Inflammatory macrophage treated with lipopolysaccharide for 4 hours (primary cell): ENCODE data around the gene CLN3.
A peak's percentile ranks its signal among the peaks of the same experiment; 100 is the strongest.
"Not testable (repeated sequence)": the region's sequence is repeated elsewhere in the genome, so short reads cannot be mapped to it uniquely, and the experiment has no call there.

Experiments
- DNase-seq: peaks from one replicate; pipeline ENCODE4 v3.0.0-alpha.2; 2020

Gene CLN3

DNA sequence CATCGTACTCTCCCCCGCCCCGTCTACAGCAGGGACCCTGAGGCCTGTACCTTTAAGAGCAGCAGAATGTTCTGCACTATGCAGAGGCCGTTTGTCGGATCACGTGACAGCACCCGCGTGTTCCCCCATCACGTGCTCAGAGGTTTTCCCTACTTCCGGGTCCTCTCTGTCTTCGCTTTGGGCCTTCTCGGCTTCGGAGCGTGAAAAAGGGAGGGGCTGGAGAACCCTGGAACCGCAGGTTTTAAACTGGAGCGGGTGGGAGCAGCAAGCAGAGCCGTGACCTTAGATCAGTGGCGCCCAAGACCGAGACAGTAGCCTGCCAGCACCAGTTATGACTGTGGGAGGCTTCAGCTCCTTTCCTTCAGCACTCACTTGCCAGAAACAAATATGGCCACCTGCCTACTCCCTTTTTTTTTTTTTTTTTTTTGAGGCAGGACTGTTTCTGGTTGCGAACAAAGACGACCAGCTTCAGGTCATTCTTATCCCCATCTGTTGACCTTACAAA, at the start of gene CLN3:
Gene CLN3 (minus strand): TSS at position 105 of the 505 bp plus-strand sequence. CDS start 315 bp downstream, outside the sequence.
- DNase-seq = peak; percentile 95

DNA sequence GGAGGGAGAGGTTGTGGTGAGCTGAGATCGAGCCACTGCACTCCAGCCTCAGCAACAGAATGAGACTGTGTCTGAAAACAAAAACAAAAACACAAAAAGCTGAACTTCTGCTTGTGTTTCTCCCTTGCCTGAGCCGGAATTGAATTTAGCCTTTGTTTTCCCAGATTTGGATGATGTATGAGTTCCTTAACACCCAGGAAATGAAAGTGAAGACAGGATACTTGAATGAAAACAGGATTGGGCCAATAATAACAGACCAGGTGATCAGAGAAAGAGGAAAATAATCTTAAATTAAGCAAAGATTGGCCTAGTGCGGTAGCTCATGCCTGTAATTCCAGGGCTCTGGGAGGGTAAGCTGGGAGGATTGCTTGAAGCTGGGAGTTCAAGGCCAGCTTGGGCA, 48.5 kb upstream of the CLN3 start:
- peak; percentile 73 for DNase-seq

- no peak for DNase-seq
These were observed 47.1 kb upstream of the CLN3 start, which contains the start of gene NUPR1 for GRCh38 chr16:28538733-28539596. Gene NUPR1 (minus strand): TSS chr16:28538974. CDS start chr16:28538907, 67 bp downstream.

DNA sequence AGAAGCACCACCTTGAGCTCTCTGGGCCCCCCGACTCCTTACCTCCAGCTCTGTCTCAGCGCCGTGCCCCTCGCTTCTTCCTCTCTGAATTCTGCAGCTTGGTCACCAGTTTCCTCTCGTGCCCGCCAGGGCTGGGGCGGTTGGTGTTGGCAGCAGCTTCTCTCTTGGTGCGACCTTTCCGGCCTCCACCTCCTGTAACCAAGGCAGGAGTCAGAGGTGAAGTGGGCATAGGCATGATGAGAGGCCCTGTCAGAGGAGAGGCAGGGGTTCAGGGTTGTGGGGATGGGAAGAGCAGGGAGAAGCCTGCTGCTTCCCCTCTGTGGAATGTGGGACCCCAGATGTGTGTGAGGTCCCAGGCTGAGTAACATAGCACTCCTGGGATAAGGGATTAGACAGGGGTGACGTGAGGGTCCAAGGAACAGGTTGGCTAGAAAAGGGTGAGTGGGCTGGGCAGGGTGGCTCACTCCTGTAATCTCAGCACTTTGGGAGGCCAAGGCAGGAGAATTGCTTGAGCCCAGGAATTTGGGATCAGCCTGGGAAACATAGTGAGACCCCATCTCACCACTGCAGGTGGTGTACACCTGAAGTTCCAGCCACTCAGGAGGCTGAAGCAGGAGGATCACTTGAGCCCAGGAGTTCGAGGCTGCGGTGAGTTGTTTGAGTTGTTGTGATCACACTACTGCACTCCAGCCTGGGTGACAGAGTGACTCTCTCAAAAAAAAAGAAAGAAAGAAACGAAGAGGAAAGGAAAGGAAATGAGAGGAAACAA, 46.3 kb upstream of the CLN3 start:
- no peak for DNase-seq

DNA sequence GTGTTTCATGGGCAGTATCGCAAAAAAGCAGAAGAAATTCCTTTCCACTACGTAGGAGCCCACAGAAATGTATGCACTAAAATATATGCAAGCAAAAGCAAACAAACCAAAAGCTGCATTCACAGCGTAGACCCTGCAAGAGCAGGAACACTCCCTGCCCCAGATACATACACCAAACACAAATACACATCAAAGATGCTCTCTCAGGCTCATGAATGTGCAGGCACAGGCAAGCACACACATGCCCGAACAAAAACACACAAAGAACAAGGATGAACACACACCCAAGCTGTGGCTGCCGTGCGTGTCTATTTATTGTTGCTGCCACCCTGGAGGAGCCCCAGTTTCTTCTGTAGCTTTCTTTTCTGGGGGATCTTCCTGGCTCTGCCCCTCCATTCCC, 45.2 kb upstream of the CLN3 start:
- no peak for DNase-seq

- DNase-seq = peak; percentile 99
These were observed 42.9 kb upstream of the CLN3 start for GRCh38 chr16:28534542-28535373.

DNA sequence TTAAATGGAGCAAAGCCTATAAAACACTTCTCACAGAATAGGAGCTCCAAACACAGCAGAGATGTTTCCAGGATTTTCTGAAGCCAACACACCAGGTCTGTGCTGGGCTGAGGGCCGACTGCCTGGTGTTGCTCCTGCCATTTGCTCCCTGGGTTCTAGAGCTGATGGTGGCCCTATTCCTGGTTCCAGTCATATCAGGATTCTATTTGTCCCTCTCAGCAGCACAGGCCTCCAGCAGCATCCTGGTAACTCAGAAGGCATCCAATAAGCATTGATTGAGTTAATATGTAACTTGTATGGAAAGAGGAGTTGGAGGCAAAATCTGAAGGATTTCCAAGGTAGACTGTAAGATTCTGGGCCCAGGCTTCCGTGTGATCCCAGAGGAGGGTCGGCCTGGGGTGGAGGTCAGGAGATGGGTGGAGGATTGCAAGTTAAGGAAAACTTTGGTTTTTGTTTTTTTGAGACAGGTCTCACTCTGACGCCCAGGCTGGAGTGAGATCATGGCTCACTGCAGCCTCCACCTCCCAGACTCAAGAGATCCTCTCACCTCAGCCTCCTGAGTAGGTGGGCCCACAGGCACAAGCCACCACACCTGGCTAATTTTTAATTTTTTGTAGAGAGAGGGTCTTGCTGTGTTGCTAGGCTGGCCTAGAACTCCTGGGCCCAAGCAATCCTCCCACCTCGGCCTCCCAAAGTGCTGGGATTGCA, 41.2 kb upstream of the CLN3 start:
- DNase-seq = no peak

DNA sequence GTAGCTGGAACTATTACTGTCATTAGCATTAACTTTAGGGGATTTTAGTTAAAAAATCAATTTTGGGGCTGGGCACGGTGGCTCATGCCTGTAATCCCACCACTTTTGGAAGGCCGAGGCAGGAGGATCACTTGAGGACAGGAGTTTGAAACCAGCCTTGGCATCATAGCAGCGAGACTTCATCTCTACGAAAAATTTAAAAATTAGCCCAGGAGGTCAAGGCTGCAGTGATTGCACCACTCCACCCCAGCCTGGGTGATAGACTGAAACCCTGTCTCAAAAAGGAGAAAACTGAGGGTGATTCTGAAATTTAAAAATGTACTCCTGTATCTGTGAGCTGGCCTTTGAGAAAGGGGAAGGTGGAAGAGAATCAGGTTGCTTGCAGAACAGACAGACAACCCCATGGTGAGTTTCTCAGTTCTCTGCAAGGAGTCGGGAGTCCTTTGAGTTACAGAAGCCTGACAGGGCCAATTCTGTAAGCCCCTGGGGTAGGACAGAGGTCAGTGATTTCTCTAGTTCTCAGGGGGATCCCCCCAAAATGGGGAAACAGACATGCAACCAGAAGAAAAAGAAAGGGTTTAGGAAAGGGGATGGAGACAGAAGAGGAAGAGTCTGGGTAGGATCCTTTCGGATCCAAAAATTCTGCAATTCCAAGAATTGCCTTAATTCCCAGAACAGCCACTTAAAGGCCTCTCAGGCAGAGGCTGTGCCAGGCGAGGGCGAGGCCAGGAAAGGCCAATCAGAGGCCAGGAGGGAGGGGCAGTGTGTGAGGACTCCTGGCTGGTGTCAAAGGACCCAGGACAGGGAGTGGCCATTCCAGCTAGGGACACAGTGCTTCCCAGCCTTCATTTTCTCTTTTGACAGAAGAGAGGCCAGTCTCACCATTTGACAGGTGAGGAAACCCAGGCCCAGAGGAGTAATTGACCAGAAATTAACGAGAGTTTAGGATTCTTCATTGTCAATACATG, 40.2 kb upstream of the CLN3 start:
- DNase-seq = peak; percentile 78

DNA sequence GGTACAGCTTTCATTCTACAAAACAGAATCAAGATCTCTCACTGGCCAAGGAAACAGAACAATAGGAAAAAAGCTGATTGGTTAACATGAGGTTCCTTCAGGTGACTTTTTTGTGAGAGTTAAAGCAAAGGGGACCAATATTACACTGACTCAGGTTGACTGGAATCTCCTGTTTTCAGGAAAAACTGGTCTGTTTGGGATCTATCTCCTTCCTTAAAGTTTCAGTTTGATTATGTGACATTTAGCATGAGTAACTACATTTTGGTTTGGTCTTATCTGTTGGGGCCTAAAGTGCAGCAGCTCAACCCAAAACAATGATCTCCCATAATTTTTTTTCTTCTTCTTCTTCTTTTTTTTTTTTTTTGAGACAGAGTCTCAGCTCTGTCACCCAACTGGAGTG, 37.2 kb upstream of the CLN3 start:
- no peak for DNase-seq

GRCh38 chr16:28528463-28528867, 36.6 kb upstream of the CLN3 start:
- no peak for DNase-seq

DNA sequence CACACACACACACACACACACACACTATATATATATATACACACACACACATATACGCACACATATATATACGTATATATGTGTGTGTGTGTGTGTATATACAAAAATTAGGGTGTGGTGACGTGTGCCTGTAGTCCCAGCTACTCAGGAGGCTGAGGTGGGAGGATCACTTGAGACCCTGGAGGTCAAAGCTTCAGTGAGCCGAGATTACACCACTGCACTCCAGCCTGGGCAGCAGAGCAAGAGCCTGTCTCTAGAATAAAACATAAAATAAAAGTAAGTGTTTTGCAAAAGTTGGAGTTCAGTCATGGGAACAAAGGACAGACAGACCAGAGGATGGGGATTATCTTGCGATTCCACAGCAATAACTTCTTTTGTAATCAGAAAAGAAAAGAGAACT, 36.1 kb upstream of the CLN3 start:
- no peak for DNase-seq

GRCh38 chr16:28527100-28527785, 35.4 kb upstream of the CLN3 start:
- DNase-seq = not testable (repeated sequence)

- no peak for DNase-seq
These were observed 34.6 kb upstream of the CLN3 start for GRCh38 chr16:28526201-28527099.

DNA sequence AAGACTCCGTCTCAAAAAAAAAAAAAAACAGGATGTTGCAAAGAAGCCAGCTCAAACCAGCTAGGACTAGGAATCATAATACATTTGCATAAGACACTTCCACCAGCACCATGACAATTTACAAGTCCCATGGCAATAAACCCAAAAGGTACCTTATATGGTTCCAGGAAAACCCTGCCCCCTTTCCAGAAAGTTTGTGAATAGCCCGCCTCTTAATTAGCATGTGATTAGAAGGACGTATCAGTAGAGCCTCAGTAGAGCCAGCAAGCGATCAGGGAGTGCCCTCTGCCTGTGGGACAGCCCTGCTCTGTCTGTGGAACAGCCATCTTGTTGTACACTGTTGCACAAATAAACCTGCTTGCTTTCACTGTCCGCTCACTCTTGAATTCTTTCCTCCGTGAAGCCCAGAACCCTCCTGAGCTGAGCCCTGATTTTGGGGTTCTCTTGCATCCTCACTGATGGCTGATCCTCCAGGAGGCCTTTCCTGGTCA, 32.9 kb upstream of the CLN3 start:
- peak; percentile 62 for DNase-seq

GRCh38 chr16:28522792-28523191, 30.9 kb upstream of the CLN3 start:
- no peak for DNase-seq

DNA sequence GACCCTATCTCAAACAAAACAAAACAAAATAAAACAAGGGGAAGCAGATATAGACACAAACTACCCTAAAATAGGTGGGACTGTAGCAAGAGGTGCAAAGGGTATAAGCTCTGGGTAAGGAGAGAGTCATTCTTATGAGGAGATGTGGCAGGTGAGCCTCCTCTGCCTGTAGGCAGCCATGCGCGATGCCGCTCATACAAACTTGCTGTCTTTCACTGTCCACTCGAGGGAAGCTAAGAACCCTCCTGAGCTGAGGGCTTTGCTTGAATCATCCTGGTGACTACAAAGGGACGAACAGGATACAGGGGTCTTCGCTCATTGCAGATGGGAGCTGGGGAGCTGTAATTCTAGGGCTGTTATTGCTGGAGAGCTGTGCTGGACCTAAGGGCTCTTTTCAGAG, 29.6 kb upstream of the CLN3 start:
- no peak for DNase-seq

- DNase-seq = no peak
These were observed 28.8 kb upstream of the CLN3 start for GRCh38 chr16:28520672-28521071.

GRCh38 chr16:28514246-28514645, 22.4 kb upstream of the CLN3 start:
- DNase-seq = no peak
